Tibial nerve (tissue), 4 donors: ENCODE results near the gene SCN7A. TPM values are rescaled to one million over a fixed set of nuclear protein-coding genes. Genes with fewer than 3 reads are reported as not detected.
"Not testable (repeated sequence)": the region's sequence is repeated elsewhere in the genome, so short reads cannot be mapped to it uniquely, and the experiment has no call there.

ENCODE experiments used
- DNase-seq, 2 donors: peaks; one replicate each; pipeline ENCODE4 v3.0.0-alpha.2; 2019; ENCODE audit warnings: low spot score in 2 of 2
- H3K27ac ChIP-seq, 4 donors: fragments of 200-600 bp; sonication (generic) in 3 of 4; one replicate each; pipeline ENCODE4 v1.5.1; 2017 to 2019; ENCODE audit warnings: mild to moderate bottlenecking in 1 of 4
- H3K27me3 ChIP-seq, 2 donors: fragments of 200-600 bp; sonication (generic) in 1 of 2; one replicate each; pipeline versions ENCODE4 v1.5.1 to v1.6.0; 2017 to 2019
- H3K36me3 ChIP-seq, 3 donors: fragments of 200-600 bp; sonication (generic); one replicate each; pipeline ENCODE4 v1.5.1; 2018 to 2019
- H3K4me1 ChIP-seq, 4 donors: fragments of 200-600 bp; sonication (generic) in 3 of 4; one replicate each; pipeline ENCODE4 v1.5.1; 2017 to 2019
- H3K4me3 ChIP-seq, 4 donors: fragments of 200-600 bp; sonication (generic) in 3 of 4; one replicate each; pipeline ENCODE4 v1.5.1; 2017 to 2019; ENCODE audit warnings: mild to moderate bottlenecking in 1 of 4, moderate library complexity in 1 of 4
- H3K9me3 ChIP-seq, 4 donors: fragments of 200-600 bp; sonication (generic) in 3 of 4; one replicate each; pipeline ENCODE4 v1.5.1; 2017 to 2019
- CTCF ChIP-seq, 5 experiments: fragments of 200-600 bp in 3 of 5; fragments of 450-650 bp in 2 of 5; sonication (generic) in 3 of 5; IDR thresholded peaks; one replicate each; pipeline ENCODE4 v1.5.1; 2016 to 2019; ENCODE audit warnings: antibody characterized with exemption in 5 of 5, mild to moderate bottlenecking in 3 of 5, moderate library complexity in 2 of 5
- EP300 ChIP-seq, 2 donors: sonication (generic); formaldehyde crosslinking; IDR thresholded peaks; one replicate each; pipeline ENCODE4 v1.6.1; 2017; ENCODE audit warnings: antibody characterized with exemption in 2 of 2, mild to moderate bottlenecking in 1 of 2
- POLR2A ChIP-seq, 2 donors: fragments of 450-650 bp; IDR thresholded peaks; one replicate each; pipeline ENCODE4 v1.6.1; 2017; ENCODE audit warnings: antibody characterized with exemption in 2 of 2, mild to moderate bottlenecking in 2 of 2, moderate library complexity in 2 of 2
- WGBS, 2 donors: methylation state at CpG; one replicate each; pipeline ENCODE4 v1.1.5; 2018; 5-methylcytosine and 5-hydroxymethylcytosine counted together
- total RNA-seq, 4 donors: library from RNA; depleted of rRNA; stranded (reverse); fragments of >200 nt; gene quantifications; one replicate each; pipeline ENCODE4 v1.1.0, GENCODE V29; 2016

Gene SCN7A
- total RNA-seq, 4 donors from 2014 or later, result 128 to 263 (median 149) TPM

GRCh38 chr2:166364476-166365161, 129.4 kb downstream of the SCN7A start:
- Histone ChIP-seq H3K36me3 (no peaks in the 10 kb centered on the region), H3K27me3 (no peaks in the 10 kb centered on the region), H3K4me1 (no peaks in the 10 kb centered on the region), H3K4me3 (no peak overlapping the region), H3K27ac (no peak overlapping the region), H3K9me3 (no peaks in the 10 kb centered on the region)
- no peak for DNase-seq
- 91 to 93% methylated on average over 9 of the region's 9 CpGs for WGBS, 2 donors
- no peak for TF ChIP-seq CTCF (IDR thresholded peaks at IDR 0.05)
- no peak for TF ChIP-seq POLR2A (IDR thresholded peaks at IDR 0.05)
- no peak for TF ChIP-seq EP300 (IDR thresholded peaks at IDR 0.05)

- DNase-seq, result no peak
- Histone ChIP-seq H3K4me3 (no peak overlapping the region), H3K27me3 (no peaks in the 10 kb centered on the region), H3K27ac (no peak overlapping the region), H3K4me1 (no peaks in the 10 kb centered on the region), H3K36me3 (no peaks in the 10 kb centered on the region), H3K9me3 (no peaks in the 10 kb centered on the region)
- TF ChIP-seq EP300 (IDR thresholded peaks at IDR 0.05), result no peak
- peak in 4 of 5 experiments; percentile 15 to 42 (median 26) for TF ChIP-seq CTCF (IDR thresholded peaks at IDR 0.05)
- no peak for TF ChIP-seq POLR2A (IDR thresholded peaks at IDR 0.05)
- 41 to 52% methylated on average over 3 of the region's 3 CpGs for WGBS, 2 donors
Measured at GRCh38 chr2:166361351-166362153, 132.5 kb downstream of the SCN7A start.

- no peak overlapping the region for H3K4me3 ChIP-seq
- H3K27me3 ChIP-seq, result no peaks in the 10 kb centered on the region
- no peaks in the 10 kb centered on the region for H3K9me3 ChIP-seq
- H3K27ac ChIP-seq, result no peak overlapping the region
- 51 to 63% methylated on average over 2 of the region's 2 CpGs for WGBS, 2 donors
- no peaks in the 10 kb centered on the region for H3K4me1 ChIP-seq
- no peak for DNase-seq
- TF ChIP-seq CTCF (IDR thresholded peaks at IDR 0.05) (no peak), POLR2A (IDR thresholded peaks at IDR 0.05) (no peak), EP300 (IDR thresholded peaks at IDR 0.05) (no peak)
- H3K36me3 ChIP-seq, result no peaks in the 10 kb centered on the region
Measured at GRCh38 chr2:166360906-166361305, 133.1 kb downstream of the SCN7A start.

- TF ChIP-seq POLR2A (IDR thresholded peaks at IDR 0.05) (no peak), EP300 (IDR thresholded peaks at IDR 0.05) (no peak), CTCF (IDR thresholded peaks at IDR 0.05) (no peak)
- Histone ChIP-seq H3K4me1 (no peaks in the 10 kb centered on the region), H3K4me3 (no peak overlapping the region), H3K27me3 (no peaks in the 10 kb centered on the region), H3K9me3 (no peaks in the 10 kb centered on the region), H3K27ac (no peak overlapping the region), H3K36me3 (no peaks in the 10 kb centered on the region)
- DNase-seq, result no peak
Measured at GRCh38 chr2:166360426-166360825, 133.6 kb downstream of the SCN7A start.

GRCh38 chr2:166357950-166358321, 136.1 kb downstream of the SCN7A start:
- not testable (repeated sequence) for H3K27ac ChIP-seq, H3K4me1 ChIP-seq, H3K9me3 ChIP-seq, H3K4me3 ChIP-seq, H3K27me3 ChIP-seq, H3K36me3 ChIP-seq, DNase-seq
- 99 to 100% methylated on average over 4 of the region's 4 CpGs for WGBS, 2 donors
